Peyer's patch (tissue), 4 donors: ENCODE data around the gene ADGRB3.

Experiments used
- POLR2A ChIP-seq, 2 donors: fragments of 450-650 bp; IDR thresholded peaks; one replicate each; pipeline ENCODE4 v1.5.1; 2017; ENCODE audit warnings: antibody characterized with exemption in 2 of 2, mild to moderate bottlenecking in 2 of 2, moderate library complexity in 2 of 2
- TF ChIP-seq, protein P1 (sequence below), 6 experiments: fragments of 450-650 bp in 4 of 6; fragments of 200-600 bp in 2 of 6; sonication (generic) in 1 of 6; IDR thresholded peaks; one replicate each; pipeline ENCODE4 v1.5.1; 2017 to 2019; ENCODE audit warnings: antibody characterized with exemption in 6 of 6, mild to moderate bottlenecking in 3 of 6, moderate library complexity in 1 of 6

DNA sequence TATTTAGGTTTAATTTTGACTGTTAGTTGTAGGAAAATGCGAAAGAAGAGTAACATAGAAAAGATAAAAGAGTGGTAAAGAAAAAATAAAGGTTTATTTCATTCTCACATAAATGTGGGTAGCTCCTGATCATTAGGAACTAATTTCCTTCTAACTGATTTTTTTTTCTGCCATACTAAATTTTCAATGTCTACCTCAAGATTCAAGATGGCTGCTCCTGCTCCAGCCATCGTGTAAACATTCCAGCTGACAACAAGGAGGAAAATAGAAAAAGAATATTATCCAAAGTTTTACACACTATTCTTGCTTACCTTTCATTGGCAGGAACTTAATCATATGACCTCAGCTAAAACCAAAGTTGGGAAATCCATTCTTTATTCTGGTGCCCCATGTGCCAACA, 673.5 kb downstream of the ADGRB3 start:
- TF ChIP-seq, protein P1, sequence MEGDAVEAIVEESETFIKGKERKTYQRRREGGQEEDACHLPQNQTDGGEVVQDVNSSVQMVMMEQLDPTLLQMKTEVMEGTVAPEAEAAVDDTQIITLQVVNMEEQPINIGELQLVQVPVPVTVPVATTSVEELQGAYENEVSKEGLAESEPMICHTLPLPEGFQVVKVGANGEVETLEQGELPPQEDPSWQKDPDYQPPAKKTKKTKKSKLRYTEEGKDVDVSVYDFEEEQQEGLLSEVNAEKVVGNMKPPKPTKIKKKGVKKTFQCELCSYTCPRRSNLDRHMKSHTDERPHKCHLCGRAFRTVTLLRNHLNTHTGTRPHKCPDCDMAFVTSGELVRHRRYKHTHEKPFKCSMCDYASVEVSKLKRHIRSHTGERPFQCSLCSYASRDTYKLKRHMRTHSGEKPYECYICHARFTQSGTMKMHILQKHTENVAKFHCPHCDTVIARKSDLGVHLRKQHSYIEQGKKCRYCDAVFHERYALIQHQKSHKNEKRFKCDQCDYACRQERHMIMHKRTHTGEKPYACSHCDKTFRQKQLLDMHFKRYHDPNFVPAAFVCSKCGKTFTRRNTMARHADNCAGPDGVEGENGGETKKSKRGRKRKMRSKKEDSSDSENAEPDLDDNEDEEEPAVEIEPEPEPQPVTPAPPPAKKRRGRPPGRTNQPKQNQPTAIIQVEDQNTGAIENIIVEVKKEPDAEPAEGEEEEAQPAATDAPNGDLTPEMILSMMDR (IDR thresholded peaks at IDR 0.05) = no peak
- no peak for TF ChIP-seq POLR2A (IDR thresholded peaks at IDR 0.05)
